ENCODE measurements around the gene GNB3.

Gene GNB3

GRCh38 chr12:6840761-6841515 is at the start of gene GNB3:
Gene GNB3 (plus strand): TSS chr12:6840925. CDS start chr12:6841288, 363 bp downstream.
- no peak for FAIRE-seq

- FAIRE-seq, result no peak
These were observed 48.7 kb upstream of the GNB3 start for GRCh38 chr12:6791931-6792520.

GRCh38 chr12:6792522-6793201 is 48.1 kb upstream of the GNB3 start:
- no peak for FAIRE-seq

- no peak for FAIRE-seq
These were observed 45.6 kb upstream of the GNB3 start for GRCh38 chr12:6795088-6795487.

GRCh38 chr12:6796576-6796975 is 44.1 kb upstream of the GNB3 start:
- no peak for FAIRE-seq

- FAIRE-seq, result no peak
These were observed 41.6 kb upstream of the GNB3 start for GRCh38 chr12:6799147-6799546.

GRCh38 chr12:6807170-6807569 is 33.6 kb upstream of the GNB3 start:
- no peak for FAIRE-seq

GRCh38 chr12:6809056-6809455 is 31.7 kb upstream of the GNB3 start:
- no peak for FAIRE-seq

GRCh38 chr12:6810758-6811157 is 30.0 kb upstream of the GNB3 start:
- no peak for FAIRE-seq

GRCh38 chr12:6813363-6813762 is 27.4 kb upstream of the GNB3 start:
- no peak for FAIRE-seq

- FAIRE-seq, result no peak
These were observed 24.1 kb upstream of the GNB3 start for GRCh38 chr12:6816598-6816997.

- FAIRE-seq, result no peak
These were observed 23.6 kb upstream of the GNB3 start for GRCh38 chr12:6817098-6817497.

- no peak for FAIRE-seq
These were observed 23.0 kb upstream of the GNB3 start for GRCh38 chr12:6817662-6818157.

GRCh38 chr12:6818222-6818621 is 22.5 kb upstream of the GNB3 start:
- FAIRE-seq, result no peak

GRCh38 chr12:6818645-6819044 is 22.1 kb upstream of the GNB3 start:
- no peak for FAIRE-seq

- no peak for FAIRE-seq
These were observed 21.4 kb upstream of the GNB3 start for GRCh38 chr12:6819106-6820030.

GRCh38 chr12:6820166-6820565 is 20.6 kb upstream of the GNB3 start:
- FAIRE-seq, result no peak

- no peak for FAIRE-seq
These were observed 18.9 kb upstream of the GNB3 start, which contains the start of gene GPR162 for GRCh38 chr12:6821591-6822425. Gene GPR162 (plus strand): TSS chr12:6821821. CDS start chr12:6823899, 2,078 bp downstream.

- no peak for FAIRE-seq
These were observed 18.1 kb upstream of the GNB3 start for GRCh38 chr12:6822426-6823135.

- no peak for FAIRE-seq
These were observed 17.3 kb upstream of the GNB3 start for GRCh38 chr12:6823182-6824084.

Data from islet of Langerhans (tissue), 1 donor.